ENCODE data around the gene TRIM62. TPM values are rescaled to one million over a fixed set of nuclear protein-coding genes. Genes with fewer than 3 reads are reported as not detected.

TRIM62 gene
- total RNA-seq, 1 experiment from 2014 or later = 6.9 TPM

- peaks cover 0 to 2% of the 10 kb centered on the region in 2 experiments; a peak in 1 of 5 replicates for H3K9me3 Mint-ChIP-seq
These were observed 13.1 kb downstream of the TRIM62 start for GRCh38 chr1:33168556-33169289.

More at GRCh38 chr1:33168556-33169289, 13.1 kb downstream of the TRIM62 start:
- Histone ChIP-seq H3K79me1 (ENCODE audit: insufficient read depth, low read depth, low read length, poor library complexity, severe bottlenecking) (no peaks in the 10 kb centered on the region), H3K14ac (ENCODE audit: insufficient read depth, low read length) (no peak overlapping the region), H2BK15ac (ENCODE audit: low read depth, low read length) (no peak overlapping the region), H4K91ac (ENCODE audit: insufficient read length, low read depth, low read length) (no peak overlapping the region), H4K8ac (replicated peaks; ENCODE audit: insufficient read length, low read depth, low read length) (no peak overlapping the region), H3K79me2 (ENCODE audit: insufficient read depth, low read length) (no peaks in the 10 kb centered on the region), H3K23me2 (ENCODE audit: insufficient read length, low read depth, low read length, poor library complexity, severe bottlenecking) (no peaks in the 10 kb centered on the region), H2BK12ac (ENCODE audit: insufficient read length, low read depth, low read length) (no peak overlapping the region), H3K4me1 (ENCODE audit: insufficient read depth, low read length) (no peaks in the 10 kb centered on the region; the same call in 1 of the 2 replicates), H4K20me1 (ENCODE audit: control insufficient read depth, insufficient read depth, insufficient read length) (no peaks in the 10 kb centered on the region), H3K4me2 (ENCODE audit: insufficient read depth, insufficient read length, low read length) (no peak overlapping the region), H3K23ac (ENCODE audit: insufficient read length, low read depth, low read length) (no peak overlapping the region), H3K4ac (ENCODE audit: low read depth, low read length) (no peak overlapping the region), H2BK20ac (ENCODE audit: low read depth, low read length, poor library complexity, severe bottlenecking) (no peak overlapping the region), H2BK5ac (ENCODE audit: insufficient read length, low read length) (no peak overlapping the region), H3K9me3 (ENCODE audit: control insufficient read depth, low read depth, low read length) (no peaks in the 10 kb centered on the region), H4K5ac (ENCODE audit: insufficient read length, low read depth, low read length) (no peak overlapping the region), H3K18ac (ENCODE audit: insufficient read length, low read depth, low read length) (no peak overlapping the region), H3K27ac (ENCODE audit: insufficient read length, low read depth, low read length) (no peak overlapping the region), H3T11ph (ENCODE audit: low read length) (no peak overlapping the region), H2AFZ (ENCODE audit: low read length) (no peak overlapping the region), H2AK5ac (ENCODE audit: insufficient read length, low read length) (no peak overlapping the region), H2BK120ac (ENCODE audit: low read depth, low read length, poor library complexity, severe bottlenecking) (no peak overlapping the region), H3K56ac (ENCODE audit: insufficient read length, low read depth, low read length) (no peak overlapping the region), H3K9ac (ENCODE audit: extremely low read depth, insufficient read length, low read length) (no peak overlapping the region), H3K27me3 (ENCODE audit: insufficient read depth, low read length) (no peaks in the 10 kb centered on the region)
- peak overlapping the region in 1 of 3 experiments; percentile 79; a peak in 2 of 7 replicates for H3K27ac Mint-ChIP-seq
- DNase-seq = no peak
- peaks cover 6 to 14% (median 13%) of the 10 kb centered on the region in 3 experiments; a peak in 5 of 7 replicates for H3K36me3 Mint-ChIP-seq (ENCODE audit: insufficient read depth in 1 of 3, low read depth in 3 of 3)
- WGBS (ENCODE audit: extremely low coverage, insufficient read length, low lambda C conversion rate) = no CpG with 5 or more reads among the region's 11 CpGs
- peaks cover 11% of the 10 kb centered on the region for H3K27me3 Mint-ChIP-seq (ENCODE audit: low read depth)
- TF ChIP-seq CTCF (conservative IDR thresholded peaks at IDR 0.05) = peak; percentile 47; the same call in 2 of the 3 replicates
- no peak overlapping the region for H3K4me3 Mint-ChIP-seq
- H3K4me1 Mint-ChIP-seq = peaks cover 39 to 44% of the 10 kb centered on the region in 2 experiments

Data from H9 (cell line).